HG03060 (cell line): Measurements from ENCODE around the gene PITX3.
A peak's percentile ranks its signal among the peaks of the same experiment; 100 is the strongest.
"Not testable (repeated sequence)": the region's sequence is repeated elsewhere in the genome, so short reads cannot be mapped to it uniquely, and the experiment has no call there.

Source experiments
- ATAC-seq: cut with Tn5 transposase; IDR thresholded peaks from one replicate; pipeline ENCODE4 v1.9.1; 2021; ENCODE audit warnings: low read depth, moderate number of reproducible peaks; ENCODE audit not compliant: unreplicated experiment

PITX3 gene

DNA sequence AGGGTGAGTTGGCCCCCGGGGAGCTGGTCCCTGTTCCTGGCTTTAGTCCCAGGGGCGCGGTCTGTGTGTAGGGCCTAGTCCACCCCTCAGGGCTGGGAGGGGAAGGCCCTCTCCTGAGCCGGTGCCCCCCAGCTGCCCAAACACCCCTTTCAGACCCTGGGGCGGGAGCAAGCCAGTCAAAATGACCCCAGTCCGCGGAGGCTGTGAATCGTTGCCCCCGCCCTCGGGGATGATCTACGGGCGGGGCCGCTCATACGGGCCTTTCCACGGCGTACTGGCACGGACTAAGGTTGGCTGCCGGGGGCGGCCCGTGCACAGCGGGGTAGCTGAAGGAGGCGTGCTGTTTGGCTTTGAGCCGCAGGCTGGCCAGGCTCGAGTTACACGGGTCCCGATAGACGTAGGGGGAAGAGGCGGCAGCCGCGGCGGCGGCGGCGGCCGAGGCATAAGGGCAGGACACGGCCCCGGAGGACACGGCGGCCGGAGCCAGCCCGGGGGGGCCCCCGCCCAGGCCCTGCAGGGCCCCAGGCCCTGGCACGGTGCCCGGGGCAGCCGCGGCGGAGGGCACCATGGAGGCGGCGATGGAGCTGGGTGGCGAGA is 10.9 kb downstream of the PITX3 start:
- ATAC-seq = no peak

DNA sequence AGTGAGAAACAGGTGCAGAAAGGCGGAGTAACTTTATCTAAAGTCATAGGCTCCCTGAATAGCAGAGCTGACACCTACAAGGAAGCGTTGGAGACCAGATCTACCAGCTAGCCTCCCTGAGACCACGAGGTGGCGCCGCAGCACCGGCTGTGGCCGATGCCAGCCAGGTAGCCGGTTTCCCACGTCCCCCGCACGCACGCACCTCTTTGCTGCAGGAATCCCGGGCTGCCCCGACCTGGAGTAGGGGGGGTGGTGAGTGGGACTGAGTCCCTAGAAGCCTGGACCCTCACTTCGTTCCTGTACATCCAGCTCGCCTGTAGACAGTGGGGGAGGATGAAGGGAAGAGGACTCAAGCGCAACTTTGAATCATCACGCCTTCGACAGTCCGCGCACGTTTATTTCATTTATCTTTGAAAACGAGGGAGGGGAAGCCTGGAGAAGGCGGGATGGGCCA is 11.5 kb downstream of the PITX3 start:
- ATAC-seq = no peak

DNA sequence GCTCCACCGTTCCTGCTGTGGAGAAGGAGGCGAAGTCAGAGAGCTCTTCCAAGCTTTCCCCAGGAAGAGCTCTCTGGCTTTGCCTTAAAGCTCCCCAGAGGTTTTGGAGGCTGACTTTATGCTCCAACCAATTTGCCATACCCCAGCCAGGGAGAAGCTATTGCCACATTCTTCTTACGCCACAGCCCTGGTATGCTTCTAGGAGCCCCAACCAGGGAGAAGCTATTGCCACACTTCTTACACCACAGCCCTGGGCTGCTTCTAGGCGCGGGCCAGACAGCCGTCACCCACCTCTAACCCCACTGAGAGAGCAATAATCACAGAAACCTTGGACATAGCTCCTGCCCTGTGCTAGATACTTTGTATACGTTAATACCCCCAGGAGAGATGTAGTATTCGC is 14.3 kb downstream of the PITX3 start:
- no peak for ATAC-seq

DNA sequence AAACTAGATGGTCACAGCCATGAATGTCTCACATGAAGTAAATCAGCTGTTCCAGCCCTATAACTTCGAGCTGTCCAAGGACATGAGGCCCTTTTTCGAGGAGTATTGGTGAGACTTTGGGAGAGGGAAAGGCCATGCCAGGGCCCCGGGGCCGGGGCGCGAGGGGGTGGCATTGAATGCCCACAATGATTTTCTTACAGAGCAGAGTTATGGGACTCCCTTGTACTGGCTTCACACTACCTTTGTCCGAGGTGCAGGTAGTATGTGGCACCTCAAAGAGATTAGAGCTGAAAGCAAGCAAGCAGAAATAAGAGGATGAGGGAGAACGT is 14.8 kb downstream of the PITX3 start:
- ATAC-seq = no peak

DNA sequence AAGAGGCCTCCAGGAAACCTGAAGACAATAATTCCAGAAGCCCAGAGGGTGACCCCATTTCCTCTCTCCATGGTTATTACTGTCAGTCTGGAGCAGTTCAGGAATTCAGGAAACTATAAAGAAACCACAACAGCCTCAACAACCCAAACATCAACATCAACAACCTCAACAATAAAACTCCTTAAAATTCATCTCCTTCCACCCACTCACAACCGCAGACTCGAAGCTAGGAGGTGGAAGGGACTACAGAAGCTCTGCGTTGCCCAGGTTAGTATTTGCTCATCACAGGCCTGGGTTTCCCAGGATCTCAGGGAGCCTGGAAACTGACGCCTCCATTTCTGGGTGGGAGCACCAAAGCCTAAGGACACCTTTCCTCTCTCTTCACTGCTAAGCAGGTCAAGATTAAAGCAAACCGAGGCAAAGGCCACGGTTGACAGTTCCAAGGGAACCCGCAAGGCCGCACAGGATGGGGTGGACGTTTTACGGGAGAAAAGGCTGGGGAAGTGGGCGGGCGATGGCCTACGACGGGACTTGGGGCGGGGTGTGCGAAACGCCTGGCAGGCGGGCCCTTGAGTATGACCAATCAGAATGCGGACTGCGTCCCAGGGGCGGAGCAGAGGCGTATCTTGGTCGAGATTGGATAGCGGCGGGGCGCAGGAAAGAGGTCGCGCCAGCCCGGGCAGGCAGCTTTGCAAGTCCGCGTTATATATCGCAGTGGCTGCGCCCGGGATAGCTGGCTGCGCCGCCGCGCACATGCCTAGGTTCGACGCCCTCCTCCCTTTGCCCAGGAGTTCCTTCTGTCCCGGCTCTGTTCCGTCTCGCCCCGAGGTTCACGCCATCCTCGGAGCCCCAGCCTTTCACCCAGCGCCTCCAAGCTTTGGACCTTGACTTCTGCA is 15.4 kb downstream of the PITX3 start, which contains the start of gene ELOVL3:
TSS of gene ELOVL3 (plus strand) at position 654 of the 896 bp plus-strand sequence. CDS start 250 bp downstream, outside the sequence.
- ATAC-seq = peak; percentile 76

DNA sequence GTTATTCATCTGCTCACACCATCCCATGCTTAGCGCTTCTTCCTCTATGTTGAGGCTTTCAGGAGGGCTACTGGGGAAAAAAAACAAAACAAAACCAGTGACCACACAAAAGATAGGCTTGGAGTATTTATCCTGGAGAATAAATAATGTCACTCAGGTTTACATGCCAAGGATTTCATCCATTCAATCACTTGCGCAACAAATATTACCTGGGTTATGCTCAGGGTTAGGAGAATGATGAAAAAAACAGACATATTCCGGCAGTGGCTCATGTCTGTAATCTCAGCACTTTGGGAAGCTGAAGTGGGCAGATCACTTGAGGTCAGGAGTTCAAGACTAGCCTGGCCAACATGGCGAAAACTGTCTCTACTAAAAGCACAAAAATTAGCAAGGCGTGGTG is 18.5 kb downstream of the PITX3 start:
- ATAC-seq = no peak

DNA sequence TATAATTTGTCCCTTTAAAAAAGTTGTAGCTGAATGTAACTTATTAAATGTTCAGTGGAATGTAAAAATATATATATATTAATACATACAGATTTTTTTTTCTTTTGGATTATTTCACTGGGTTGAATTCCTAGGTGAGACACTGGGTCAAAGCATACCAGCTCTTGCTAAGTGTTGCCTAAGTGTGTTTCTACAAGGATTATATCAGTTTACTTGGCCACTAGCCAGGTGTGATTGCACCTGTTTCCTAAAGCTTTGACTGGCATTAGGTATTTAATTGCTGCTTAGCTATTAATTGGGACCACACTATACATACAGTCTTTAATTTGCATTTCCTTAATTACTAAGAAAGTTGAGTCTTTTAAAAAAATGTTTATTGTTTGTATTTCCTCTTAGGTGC is 20.7 kb downstream of the PITX3 start:
- ATAC-seq = no peak

DNA sequence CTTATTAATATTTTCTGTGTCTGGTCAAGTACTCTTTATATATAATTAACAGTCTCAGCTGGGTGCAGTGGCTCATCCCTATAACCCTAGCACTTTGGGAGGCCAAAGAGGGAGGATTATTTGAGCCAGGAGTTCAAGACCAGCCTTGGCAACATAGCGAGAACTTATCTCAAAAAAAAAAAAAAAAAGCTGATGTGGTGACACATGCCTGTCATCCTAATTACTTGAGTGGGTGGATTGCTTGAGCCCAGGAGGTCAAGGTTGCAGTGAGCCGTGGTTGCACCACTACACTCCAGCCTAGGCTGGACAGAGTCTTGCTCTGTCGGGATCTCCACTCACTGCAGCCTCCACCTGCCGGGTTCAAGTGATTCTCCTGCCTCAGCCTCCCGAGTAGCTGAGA is 21.9 kb downstream of the PITX3 start:
- no peak for ATAC-seq

DNA sequence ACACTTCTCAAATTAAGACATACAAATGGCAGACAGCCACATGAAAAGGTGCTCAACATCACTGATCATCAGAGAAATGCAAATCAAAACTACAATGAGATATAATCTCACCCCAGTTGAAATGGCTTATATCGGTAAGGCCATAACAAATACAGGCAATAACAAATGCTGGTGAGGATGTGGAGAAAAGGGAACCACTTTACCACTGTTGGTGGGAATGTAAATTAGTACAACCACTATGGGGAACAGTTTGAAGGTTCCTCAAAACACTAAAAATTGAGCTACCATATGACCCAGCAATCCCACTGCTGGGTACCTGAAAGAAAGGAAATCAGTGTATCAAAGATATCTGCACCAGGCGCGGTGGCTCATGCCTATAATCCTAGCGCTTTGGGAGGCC is 27.7 kb downstream of the PITX3 start:
- not testable (repeated sequence) for ATAC-seq

DNA sequence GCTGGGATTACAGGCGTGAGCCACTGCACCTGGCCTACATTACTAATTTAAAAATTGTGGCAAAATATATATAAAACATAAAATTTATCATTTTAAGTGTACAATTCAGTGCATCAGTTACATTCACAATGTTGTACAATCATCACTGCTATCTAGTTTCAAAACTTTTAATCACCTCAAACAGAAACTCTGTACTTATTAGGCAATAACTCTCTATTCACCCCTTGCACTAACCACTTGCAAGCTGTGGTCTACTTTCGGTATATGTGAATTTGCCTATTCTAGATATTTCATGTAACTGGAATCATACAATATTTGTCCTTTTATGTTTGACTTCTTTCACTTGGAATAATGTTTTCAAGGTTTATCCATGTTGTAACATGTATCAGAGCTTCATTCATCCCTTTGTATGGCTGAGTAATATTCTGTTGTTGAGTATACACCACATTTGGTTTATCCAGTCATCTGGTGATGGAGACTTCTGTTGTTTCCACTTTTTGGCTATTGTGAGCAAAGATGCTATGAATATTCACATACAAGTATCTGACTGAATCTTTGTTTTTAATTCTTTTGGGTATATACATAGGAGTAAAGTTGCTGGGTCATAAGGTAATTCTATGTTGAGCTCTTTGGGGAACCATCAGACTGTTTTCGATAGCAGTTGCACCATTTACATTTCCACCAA is 29.6 kb downstream of the PITX3 start:
- ATAC-seq = no peak

DNA sequence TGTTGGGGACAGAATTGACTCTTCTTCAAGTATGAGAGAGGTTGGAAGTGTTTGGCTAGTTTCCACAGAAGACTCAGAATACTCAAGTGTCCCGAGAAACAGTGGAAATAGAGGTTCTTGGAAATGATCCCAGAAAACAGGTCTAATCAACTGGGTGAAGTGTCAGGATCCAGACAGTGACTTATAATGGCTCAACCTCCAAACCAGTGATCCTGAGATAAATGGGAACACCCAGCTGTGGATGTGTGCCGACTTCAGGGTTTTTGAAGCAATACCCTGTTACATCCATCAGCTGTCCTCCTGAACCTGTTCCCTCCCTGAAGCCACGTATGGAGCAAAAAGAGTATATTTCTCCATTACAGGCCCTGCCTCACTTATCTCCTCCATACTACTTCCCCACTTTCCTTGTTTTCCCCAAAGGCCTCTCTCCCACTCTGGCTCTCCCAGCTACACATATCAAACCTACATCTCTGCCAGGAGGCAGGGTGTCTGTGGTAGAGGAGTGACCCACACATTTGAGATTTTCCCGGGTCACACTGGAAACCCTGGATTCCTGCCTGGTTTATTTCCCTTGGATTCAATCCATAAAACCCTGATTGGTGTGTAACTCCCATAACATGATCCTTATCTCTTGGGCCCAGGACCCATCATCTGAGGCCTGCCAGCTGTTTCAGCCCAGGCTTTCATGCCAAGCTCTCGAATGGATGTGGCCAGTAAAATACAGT is 32.8 kb downstream of the PITX3 start:
- no peak for ATAC-seq

DNA sequence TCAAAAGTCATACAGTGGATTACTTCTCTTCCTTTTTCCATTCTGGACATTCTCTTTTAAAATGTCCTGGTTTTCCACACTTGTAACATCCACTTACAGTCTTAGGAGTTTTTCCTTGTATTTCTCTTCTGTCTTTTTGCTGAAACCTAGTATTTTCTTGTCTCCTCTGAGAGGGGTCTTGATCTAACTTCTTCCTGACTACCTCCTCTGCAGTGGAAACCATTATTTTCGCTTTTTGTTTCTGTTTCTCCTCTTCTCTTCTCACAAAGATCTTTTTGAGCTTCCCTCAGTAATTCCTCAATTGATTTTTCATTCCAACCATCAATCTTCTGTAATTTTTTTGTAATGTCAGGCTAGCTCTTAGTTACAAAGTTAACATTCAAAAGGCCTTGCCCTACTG is 38.9 kb downstream of the PITX3 start:
- no peak for ATAC-seq

DNA sequence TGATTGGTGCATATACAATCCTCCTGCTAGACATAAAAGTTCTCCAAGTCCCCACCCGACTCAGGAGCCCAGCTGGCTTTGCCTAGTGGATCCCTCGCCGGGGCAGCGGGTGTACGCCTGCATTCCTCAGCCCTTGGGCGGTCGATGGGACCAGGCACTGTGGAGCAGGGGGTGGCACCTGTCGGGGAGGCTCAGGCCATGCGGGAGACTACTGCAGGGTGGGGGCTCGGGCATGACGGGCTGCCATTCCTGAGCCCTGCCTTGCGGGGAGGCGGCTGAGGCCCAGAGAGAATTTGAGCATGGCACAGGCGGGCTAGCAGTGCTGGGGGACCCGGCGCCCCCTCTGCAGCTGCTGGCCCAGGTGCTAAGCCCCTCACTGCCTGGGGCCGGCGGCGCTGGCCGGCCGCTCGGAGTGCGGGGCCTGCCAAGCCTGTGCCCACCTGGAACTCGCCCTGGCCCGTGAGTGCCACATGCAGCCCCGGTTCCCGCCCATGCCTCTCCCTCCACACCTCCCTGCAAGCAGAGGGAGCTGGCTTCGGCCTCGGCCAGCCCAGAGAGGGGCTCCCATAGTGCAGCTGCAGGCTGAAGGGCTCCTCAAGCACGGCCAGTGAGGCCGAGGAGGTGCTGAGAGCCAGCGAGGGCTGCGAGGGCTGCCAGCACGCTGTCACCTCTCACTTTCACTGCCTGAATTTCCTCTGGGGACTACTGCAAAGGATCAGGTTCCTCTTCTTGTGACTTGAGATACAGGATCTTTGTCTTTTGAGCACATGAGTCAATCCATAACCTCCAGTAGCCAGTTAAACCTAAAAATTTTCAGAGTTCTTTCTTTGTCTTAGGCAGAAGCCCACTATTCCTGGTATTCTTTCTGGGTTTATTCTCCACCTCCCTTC is 40.3 kb downstream of the PITX3 start:
- ATAC-seq = no peak

DNA sequence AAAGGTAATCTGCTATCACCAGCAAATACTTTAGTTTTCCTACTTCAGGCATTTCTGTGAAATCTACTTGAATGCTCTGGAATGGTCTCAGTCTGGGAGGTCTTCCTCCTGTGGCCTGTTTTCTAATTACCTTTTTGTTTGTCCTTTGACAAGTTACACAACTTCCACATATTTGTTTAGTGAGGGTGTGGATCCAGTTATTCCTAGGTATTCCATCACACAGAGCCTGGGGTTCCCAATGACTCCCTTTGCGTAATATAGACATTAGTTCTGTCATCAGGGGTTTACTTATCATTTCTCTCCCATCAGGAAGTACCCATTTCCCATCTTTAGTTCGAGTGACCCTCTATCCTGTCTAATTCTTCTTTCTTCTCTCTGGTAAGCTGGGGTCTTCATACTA is 43.3 kb downstream of the PITX3 start:
- ATAC-seq = no peak

DNA sequence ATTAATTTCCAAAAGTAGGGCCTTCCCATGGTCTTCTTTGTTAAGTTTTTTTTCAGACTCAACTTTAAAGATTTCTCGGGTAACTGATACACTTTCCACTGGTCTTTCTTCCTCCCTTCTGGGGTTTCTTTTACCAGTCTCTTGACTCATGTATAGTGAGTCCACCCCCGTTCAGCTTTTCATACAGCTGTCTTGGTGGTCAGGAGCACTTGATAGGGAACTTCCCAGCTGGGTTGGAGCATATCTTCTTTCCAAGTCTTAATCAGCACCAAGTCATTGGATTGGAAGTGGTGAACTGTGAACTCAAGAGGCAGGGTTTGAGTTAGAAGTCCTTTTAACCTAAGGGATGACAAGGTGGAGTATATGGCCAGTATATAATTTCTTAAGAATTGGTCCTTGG is 44.4 kb downstream of the PITX3 start:
- no peak for ATAC-seq

DNA sequence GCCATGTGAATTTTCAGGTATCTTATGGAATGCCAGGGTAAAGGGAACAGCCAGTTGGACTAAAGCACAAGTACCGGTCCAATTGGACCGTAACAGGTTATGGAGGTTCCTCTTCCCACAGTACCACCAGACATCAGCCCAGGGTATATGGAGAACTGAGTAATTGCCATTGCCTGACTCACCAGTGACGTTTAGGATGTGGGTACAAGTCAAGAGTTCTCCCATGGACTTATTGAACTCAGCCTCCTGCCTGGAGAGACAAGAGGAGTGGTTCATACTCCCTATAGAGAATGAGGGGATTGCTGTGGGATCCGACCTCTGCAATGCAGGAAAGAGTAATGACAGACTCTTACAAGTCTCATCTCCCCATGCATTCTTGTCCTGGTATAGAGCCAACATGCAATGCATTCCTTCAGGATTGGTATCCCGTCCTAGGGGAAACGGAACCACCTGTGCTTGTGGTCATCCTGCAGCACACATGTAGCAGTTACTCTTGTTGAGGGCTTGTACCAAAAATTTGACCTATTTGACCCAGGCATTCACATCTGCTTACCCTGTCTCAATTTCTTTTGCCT is 45.9 kb downstream of the PITX3 start:
- no peak for ATAC-seq

DNA sequence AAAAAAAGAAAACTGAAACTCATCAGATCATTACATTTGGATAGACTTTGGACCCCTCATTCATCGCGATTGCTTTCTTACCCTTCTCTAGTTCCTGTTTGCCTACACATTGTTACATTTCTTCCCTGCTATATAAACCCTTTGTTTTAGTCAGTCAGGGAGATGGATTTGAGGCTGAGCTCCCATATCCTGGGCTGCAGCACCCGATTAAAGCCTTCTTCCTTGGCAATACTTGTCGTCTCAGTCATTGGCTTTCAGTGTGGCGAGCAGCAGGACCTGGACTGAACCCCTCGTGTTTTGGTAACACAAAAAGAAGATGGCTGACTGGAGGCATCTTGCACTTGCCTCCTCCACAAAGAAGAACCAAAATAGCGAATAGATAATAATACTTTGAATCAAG is 49.4 kb downstream of the PITX3 start:
- ATAC-seq = no peak

DNA sequence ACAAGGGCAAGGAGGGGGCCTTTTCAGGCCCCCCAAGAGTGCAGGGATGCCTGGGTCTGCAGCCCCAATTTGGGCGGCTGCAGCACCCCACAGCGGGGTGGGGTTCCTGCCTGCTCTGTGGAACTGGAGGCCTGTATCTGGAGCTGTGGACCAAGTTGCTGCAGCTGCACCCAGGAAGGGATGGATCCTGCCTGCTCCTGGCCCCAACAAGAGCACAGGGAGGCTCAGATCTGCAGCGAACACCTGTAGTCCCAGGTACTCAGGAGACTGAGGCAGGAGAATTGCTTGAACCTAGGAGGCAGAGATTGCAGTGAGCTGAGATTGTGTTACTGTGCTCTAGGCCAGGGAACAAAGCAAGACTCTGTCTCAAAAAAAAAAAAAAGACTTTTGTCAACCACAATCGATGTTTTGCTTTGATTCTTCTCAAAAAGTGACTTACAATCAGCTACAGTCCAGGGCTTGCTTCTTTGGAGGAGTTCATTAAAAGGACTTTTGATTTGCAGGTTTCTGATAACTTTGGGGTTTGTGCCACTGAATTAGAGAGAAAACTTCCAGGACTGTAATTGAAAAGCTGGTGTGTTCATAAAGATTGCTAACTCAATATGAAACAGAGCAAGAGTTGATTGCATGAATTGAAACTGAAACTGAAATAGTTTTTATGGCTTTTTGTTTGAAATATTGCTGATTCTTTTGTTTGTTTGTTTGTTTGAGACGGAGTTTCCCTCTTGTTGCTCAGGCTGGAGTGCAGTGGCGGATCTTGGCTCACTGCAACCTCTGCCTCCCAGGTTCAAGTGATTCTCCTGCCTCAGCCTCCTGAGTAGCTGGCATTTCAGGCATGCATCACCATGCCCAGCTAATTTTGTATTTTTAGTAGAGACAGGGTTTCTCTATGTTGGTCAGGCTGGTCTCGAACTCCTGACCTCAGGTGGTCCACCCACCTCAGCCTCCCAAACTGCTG is 52.1 kb downstream of the PITX3 start:
- ATAC-seq = not testable (repeated sequence)
